K562 (cell line): ENCODE measurements around the gene FBRS. TPM values are rescaled to one million over a fixed set of nuclear protein-coding genes. Genes with fewer than 3 reads are reported as not detected.

Experiments used
- BCOR ChIP-seq: fragments of 450-650 bp; IDR thresholded peaks from 2 replicates; pipeline ENCODE4 v1.6.1; 2016
- CTCF ChIP-seq, 3 experiments: IDR thresholded peaks in 2 of 3; conservative IDR thresholded peaks in 1 of 3; 2 replicates each; pipeline ENCODE4 v1.5.1; 2011 to 2012; ENCODE audit warnings: low read length in 3 of 3, mild to moderate bottlenecking in 3 of 3, control low read depth in 2 of 3, improper control_type of control experiment in 1 of 3, inconsistent platforms in 1 of 3, low read depth in 1 of 3, mixed read lengths in 1 of 3, moderate library complexity in 1 of 3; ENCODE audit not compliant: insufficient read depth in 2 of 3
- E2F8 ChIP-seq: fragments of 450-650 bp; IDR thresholded peaks from 2 replicates; pipeline ENCODE4 v1.7.1; 2018; ENCODE audit warnings: mild to moderate bottlenecking, low read depth; ENCODE audit not compliant: partially characterized antibody
- ETV1 ChIP-seq: fragments of 450-650 bp; conservative IDR thresholded peaks from 2 replicates; pipeline ENCODE4 v1.6.1; 2016; ENCODE audit warnings: missing genetic modification characterization, control low read depth, low read depth, missing compliant biosample characterization
- SMAD4 ChIP-seq: fragments of 250-450 bp; sonication (Bioruptor Pico); conservative IDR thresholded peaks from 2 replicates; pipeline ENCODE4 v1.8.0; 2021; ENCODE audit warnings: inconsistent platforms, mild to moderate bottlenecking, moderate library complexity
- SNRNP70 ChIP-seq: fragments of 200-400 bp; formaldehyde crosslinking; optimal IDR thresholded peaks from 2 replicates; pipeline ENCODE3; 2017; ENCODE audit warnings: low read depth, low read length
- TBL1XR1 ChIP-seq, 2 experiments: IDR thresholded peaks; 2 replicates each; pipeline ENCODE4 v1.6.1; 2012; ENCODE audit warnings: improper control_type of control experiment in 2 of 2, low read length in 2 of 2, mild to moderate bottlenecking in 1 of 2
- TEAD4 ChIP-seq, 2 experiments: sonication (generic) in 1 of 2; formaldehyde crosslinking in 1 of 2; IDR thresholded peaks; 2 replicates each; pipeline versions ENCODE4 v1.6.1 to v1.8.0; 2012 to 2022; ENCODE audit warnings: borderline replicate concordance in 1 of 2, inconsistent platforms in 1 of 2, low read length in 1 of 2, mild to moderate bottlenecking in 1 of 2, missing genetic modification reagents in 1 of 2
- ZNF79 ChIP-seq: fragments of 250-450 bp; sonication (Bioruptor Pico); IDR thresholded peaks from 2 replicates; pipeline ENCODE4 v1.4.0; 2020; ENCODE audit warnings: low read depth, mild to moderate bottlenecking, moderate library complexity
- polyA plus RNA-seq, 8 experiments: library from polyadenylated mRNA; depleted of rRNA in 4 of 8; stranded (reverse) in 5 of 8; unstranded in 3 of 8; fragments of >200 nt; fragmentation: Nextera tagmentation in 2 of 8; fragmentation: Illumina TruSeq in 1 of 8; extraction: Ambion mirVana in 2 of 8; extraction: Trizol in 1 of 8; gene quantifications; 2 replicates each; pipeline versions ENCODE4 v1.2.1 to v1.2.3, GENCODE V29; 2011 to 2014; ENCODE audit warnings: inconsistent platforms in 1 of 8, missing spikeins in 1 of 8
- total RNA-seq, 7 experiments: library from RNA; depleted of rRNA in 6 of 7; stranded (reverse); fragments of >200 nt in 6 of 7; fragmentation: Illumina TruSeq in 2 of 7; extraction: Trizol in 2 of 7; gene quantifications; 2 replicates each; pipeline versions ENCODE4 v1.2.1 to v1.2.3, GENCODE V29; 2011 to 2021; ENCODE audit warnings: low replicate concordance in 1 of 7
- TF ChIP-seq, protein P1 (sequence below): fragments of 450-650 bp; formaldehyde crosslinking; IDR thresholded peaks from 2 replicates; pipeline ENCODE4 v1.4.0; 2022; ENCODE audit warnings: missing genetic modification characterization
- TF ChIP-seq, protein P2 (sequence below): sonication (generic); formaldehyde crosslinking; IDR thresholded peaks from 2 replicates; pipeline ENCODE4 v1.8.0; 2022; ENCODE audit warnings: missing genetic modification reagents, mild to moderate bottlenecking, borderline replicate concordance
- TF ChIP-seq, protein P3 (sequence below): IDR thresholded peaks from 2 replicates; pipeline ENCODE4 v1.6.1; 2016; ENCODE audit warnings: missing genetic modification characterization, missing compliant biosample characterization
- TF ChIP-seq, protein P4 (sequence below), 2 experiments: IDR thresholded peaks; 2 replicates each; pipeline ENCODE4 v1.6.1; 2012; ENCODE audit warnings: improper control_type of control experiment in 2 of 2, low read depth in 2 of 2, low read length in 2 of 2, borderline replicate concordance in 1 of 2

FBRS gene
- total and polyA plus RNA-seq, 9 of the 15 experiments (the other 6 are each of a cell fraction or from before 2014, with no cell fraction given): 0.32 to 59.5 (median 13.1) TPM

DNA sequence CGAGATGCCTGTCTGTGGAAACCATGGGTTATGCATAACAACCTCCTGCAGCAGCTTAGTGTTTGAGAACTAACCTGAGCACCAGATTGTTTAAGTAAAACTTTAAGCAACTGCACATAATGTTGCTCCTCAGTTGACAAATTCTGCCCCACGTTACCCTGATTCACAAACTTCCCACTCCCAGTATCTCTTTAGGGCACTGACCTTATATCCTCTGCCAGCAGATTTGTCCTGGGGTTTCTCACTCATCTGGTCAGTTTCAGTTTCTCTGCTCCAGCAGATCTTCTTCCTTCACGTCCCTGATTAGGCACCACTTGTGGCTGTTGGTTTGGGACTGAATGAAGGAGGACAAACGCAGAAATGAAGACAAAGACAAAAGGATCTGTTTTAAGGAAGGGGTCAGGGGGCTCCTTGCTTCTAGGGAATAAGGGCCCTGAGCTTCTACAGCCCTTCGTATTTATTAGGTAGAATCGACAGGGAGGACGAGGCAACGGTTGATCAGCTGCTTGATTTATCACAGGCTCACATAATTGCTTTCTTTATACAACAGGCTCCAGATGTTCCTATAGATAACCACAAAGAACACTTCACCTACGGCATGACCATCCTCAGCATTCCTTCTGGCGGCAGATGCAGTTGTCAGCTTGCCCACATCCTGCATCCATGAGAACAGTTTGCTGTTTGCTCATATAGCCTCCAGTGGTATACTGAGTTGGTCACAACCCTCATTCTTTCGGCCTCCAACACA, 34.5 kb upstream of the FBRS start (continued):
- no peak for TF ChIP-seq SMAD4 (CRISPR knock-in tag)
- peak; percentile 53 for TF ChIP-seq TEAD4 (IDR thresholded peaks at IDR 0.05; ENCODE audit: low read length)
- TF ChIP-seq TEAD4 (CRISPR knock-in tag; IDR thresholded peaks at IDR 0.05; ENCODE audit: borderline replicate concordance): no peak
- TF ChIP-seq ZNF79 (CRISPR knock-in tag): no peak
- TF ChIP-seq, protein P1, sequence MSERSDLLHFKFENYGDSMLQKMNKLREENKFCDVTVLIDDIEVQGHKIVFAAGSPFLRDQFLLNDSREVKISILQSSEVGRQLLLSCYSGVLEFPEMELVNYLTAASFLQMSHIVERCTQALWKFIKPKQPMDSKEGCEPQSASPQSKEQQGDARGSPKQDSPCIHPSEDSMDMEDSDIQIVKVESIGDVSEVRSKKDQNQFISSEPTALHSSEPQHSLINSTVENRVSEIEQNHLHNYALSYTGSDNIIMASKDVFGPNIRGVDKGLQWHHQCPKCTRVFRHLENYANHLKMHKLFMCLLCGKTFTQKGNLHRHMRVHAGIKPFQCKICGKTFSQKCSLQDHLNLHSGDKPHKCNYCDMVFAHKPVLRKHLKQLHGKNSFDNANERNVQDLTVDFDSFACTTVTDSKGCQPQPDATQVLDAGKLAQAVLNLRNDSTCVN (CRISPR knock-in tag): no peak
- TF ChIP-seq, protein P2, sequence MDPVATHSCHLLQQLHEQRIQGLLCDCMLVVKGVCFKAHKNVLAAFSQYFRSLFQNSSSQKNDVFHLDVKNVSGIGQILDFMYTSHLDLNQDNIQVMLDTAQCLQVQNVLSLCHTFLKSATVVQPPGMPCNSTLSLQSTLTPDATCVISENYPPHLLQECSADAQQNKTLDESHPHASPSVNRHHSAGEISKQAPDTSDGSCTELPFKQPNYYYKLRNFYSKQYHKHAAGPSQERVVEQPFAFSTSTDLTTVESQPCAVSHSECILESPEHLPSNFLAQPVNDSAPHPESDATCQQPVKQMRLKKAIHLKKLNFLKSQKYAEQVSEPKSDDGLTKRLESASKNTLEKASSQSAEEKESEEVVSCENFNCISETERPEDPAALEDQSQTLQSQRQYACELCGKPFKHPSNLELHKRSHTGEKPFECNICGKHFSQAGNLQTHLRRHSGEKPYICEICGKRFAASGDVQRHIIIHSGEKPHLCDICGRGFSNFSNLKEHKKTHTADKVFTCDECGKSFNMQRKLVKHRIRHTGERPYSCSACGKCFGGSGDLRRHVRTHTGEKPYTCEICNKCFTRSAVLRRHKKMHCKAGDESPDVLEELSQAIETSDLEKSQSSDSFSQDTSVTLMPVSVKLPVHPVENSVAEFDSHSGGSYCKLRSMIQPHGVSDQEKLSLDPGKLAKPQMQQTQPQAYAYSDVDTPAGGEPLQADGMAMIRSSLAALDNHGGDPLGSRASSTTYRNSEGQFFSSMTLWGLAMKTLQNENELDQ: no peak
- TF ChIP-seq BCOR: no peak
- TF ChIP-seq, protein P3, sequence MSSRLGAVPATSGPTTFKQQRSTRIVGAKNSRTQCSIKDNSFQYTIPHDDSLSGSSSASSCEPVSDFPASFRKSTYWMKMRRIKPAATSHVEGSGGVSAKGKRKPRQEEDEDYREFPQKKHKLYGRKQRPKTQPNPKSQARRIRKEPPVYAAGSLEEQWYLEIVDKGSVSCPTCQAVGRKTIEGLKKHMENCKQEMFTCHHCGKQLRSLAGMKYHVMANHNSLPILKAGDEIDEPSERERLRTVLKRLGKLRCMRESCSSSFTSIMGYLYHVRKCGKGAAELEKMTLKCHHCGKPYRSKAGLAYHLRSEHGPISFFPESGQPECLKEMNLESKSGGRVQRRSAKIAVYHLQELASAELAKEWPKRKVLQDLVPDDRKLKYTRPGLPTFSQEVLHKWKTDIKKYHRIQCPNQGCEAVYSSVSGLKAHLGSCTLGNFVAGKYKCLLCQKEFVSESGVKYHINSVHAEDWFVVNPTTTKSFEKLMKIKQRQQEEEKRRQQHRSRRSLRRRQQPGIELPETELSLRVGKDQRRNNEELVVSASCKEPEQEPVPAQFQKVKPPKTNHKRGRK: no peak
- no peak for TF ChIP-seq TBL1XR1 (IDR thresholded peaks at IDR 0.05; ENCODE audit: low read length in 2 of 2)
- no peak for TF ChIP-seq CTCF (IDR thresholded peaks at IDR 0.05 in 2 of 3, conservative IDR thresholded peaks at IDR 0.05 in 1 of 3; ENCODE audit: insufficient read depth in 2 of 3, low read depth in 1 of 3, low read length in 3 of 3)
- no peak for TF ChIP-seq ETV1 (tag)
- TF ChIP-seq, protein P4, sequence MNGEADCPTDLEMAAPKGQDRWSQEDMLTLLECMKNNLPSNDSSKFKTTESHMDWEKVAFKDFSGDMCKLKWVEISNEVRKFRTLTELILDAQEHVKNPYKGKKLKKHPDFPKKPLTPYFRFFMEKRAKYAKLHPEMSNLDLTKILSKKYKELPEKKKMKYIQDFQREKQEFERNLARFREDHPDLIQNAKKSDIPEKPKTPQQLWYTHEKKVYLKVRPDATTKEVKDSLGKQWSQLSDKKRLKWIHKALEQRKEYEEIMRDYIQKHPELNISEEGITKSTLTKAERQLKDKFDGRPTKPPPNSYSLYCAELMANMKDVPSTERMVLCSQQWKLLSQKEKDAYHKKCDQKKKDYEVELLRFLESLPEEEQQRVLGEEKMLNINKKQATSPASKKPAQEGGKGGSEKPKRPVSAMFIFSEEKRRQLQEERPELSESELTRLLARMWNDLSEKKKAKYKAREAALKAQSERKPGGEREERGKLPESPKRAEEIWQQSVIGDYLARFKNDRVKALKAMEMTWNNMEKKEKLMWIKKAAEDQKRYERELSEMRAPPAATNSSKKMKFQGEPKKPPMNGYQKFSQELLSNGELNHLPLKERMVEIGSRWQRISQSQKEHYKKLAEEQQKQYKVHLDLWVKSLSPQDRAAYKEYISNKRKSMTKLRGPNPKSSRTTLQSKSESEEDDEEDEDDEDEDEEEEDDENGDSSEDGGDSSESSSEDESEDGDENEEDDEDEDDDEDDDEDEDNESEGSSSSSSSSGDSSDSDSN (IDR thresholded peaks at IDR 0.05; ENCODE audit: borderline replicate concordance in 1 of 2, low read depth in 2 of 2, low read length in 2 of 2): no peak
- TF ChIP-seq SNRNP70: no peak
- TF ChIP-seq E2F8: no peak
